ENCODE measurements around the gene TAB2. TPM values are rescaled to one million over a fixed set of nuclear protein-coding genes. Genes with fewer than 3 reads are reported as not detected.

The TAB2 gene
- total RNA-seq, 1 experiment from 2014 or later = 52.2 TPM

DNA sequence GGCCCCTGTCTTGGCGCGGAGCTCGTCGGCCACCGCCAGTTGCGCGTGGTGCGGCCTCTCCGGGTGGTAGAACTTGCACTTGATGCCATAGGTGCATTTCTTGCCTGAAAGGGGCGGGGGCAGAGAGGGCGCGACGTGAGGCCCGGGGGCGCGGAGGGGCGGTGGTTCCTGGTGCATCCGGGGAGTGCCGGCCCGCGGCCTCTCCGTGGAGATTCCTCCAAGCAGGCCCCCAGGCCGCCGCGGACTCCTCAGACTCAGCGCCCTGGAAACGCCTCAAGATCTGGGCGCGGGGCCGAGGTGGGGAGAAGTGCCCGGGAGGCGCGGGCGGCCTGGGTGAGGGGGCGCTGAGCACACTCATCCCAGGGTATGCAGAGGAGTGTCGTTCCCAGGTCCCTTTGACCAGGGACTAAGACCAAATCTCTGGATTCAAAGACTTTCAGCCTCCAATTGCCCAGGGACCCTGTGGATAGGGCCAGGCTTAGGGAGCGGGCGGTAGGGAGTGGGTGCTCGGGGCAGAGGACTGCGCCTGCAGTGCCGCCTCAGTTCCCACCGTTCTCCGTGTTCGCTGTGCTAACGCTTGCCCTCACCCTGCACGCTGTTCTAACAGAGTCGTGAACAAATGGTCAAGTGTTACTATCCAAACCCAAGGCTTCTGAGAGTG lies 134.0 kb downstream of the TAB2 start:
- Histone ChIP-seq H3K4me1 (ENCODE audit: insufficient read depth, low read length, poor library complexity, severe bottlenecking) (peaks cover 7% of the 10 kb centered on the region), H3K36me3 (ENCODE audit: insufficient read depth, low read length, poor library complexity, severe bottlenecking) (no peaks in the 10 kb centered on the region), H3K9me3 (ENCODE audit: low read depth, low read length, poor library complexity, severe bottlenecking) (no peaks in the 10 kb centered on the region), H3K27ac (ENCODE audit: low read depth, low read length, poor library complexity, severe bottlenecking) (no peak overlapping the region), H3K27me3 (replicated peaks; ENCODE audit: insufficient read depth, low read depth, low read length, poor library complexity) (peaks cover 7% of the 10 kb centered on the region), H3K4me3 (ENCODE audit: low read depth, low read length, poor library complexity, severe bottlenecking) (peak overlapping the region; percentile 38)
- intact Hi-C loops (cut with micrococcal nuclease; ENCODE audit: unreplicated experiment) = no loop called here
- TF ChIP-seq CTCF (conservative IDR thresholded peaks at IDR 0.05; ENCODE audit: low read depth, low read length) = no peak
- no peak for TF ChIP-seq EZH2 (IDR thresholded peaks at IDR 0.05; ENCODE audit: borderline replicate concordance, low read depth, low read length, poor library complexity, severe bottlenecking)
- POLR2A ChIA-PET (ENCODE audit: low non-redundant PET) = no interaction called here
- CTCF ChIA-PET = no interaction called here
- BruUV-seq (replicated peaks) = no TSS peak
- DNase-seq (ENCODE audit: low spot score) = no peak

DNA sequence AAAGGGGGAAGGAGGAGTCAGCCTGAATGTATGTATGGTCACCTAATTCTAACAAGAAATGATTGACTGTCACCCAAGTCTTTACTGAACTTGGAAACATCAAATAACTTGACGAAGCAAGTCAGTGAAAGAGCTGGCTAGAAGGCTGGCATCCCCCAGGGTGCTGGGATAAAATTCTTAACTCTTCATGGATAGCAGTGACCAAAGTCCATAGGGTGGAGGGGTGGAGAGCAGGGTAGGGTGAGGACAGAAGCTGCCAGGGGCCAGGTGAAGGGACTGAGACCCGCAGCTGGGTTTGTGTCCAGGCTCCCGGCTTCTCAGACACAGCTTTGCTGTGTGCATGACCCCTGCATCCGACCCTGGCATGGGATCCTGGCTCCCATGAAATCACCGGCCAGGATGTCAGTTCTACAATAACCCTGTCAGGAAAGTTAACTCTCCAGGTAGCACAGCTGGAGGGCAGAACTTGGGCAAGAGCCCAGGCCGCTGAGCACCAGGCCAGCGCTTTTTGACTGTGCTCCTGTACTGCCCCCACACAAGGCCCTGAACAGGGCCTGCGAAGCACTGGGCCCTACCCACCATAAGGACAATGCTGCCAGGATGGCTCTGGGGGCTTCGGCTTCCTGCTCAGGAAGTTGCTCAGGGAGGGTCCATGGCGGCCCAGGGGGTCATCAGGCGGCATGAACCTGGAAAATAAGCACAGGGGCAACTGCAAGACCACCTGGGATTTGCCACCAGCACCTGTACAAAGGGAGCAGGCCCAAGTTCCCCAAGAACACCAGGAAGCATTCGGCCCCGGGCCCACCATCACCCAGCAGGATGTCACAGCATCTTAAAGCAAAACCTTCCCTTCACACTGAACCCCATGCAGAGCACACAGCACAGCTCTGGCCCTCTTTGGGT lies 134.8 kb downstream of the TAB2 start:
- Histone ChIP-seq H3K4me1 (ENCODE audit: insufficient read depth, low read length, poor library complexity, severe bottlenecking) (peaks cover 7% of the 10 kb centered on the region), H3K4me3 (ENCODE audit: low read depth, low read length, poor library complexity, severe bottlenecking) (no peak overlapping the region), H3K27me3 (replicated peaks; ENCODE audit: insufficient read depth, low read depth, low read length, poor library complexity) (peaks cover 7% of the 10 kb centered on the region), H3K9me3 (ENCODE audit: low read depth, low read length, poor library complexity, severe bottlenecking) (no peaks in the 10 kb centered on the region), H3K27ac (ENCODE audit: low read depth, low read length, poor library complexity, severe bottlenecking) (no peak overlapping the region), H3K36me3 (ENCODE audit: insufficient read depth, low read length, poor library complexity, severe bottlenecking) (no peaks in the 10 kb centered on the region)
- BruUV-seq (replicated peaks) = no TSS peak
- intact Hi-C loops (cut with micrococcal nuclease; ENCODE audit: unreplicated experiment) = no loop called here
- TF ChIP-seq CTCF (conservative IDR thresholded peaks at IDR 0.05; ENCODE audit: low read depth, low read length) (no peak), EZH2 (IDR thresholded peaks at IDR 0.05; ENCODE audit: borderline replicate concordance, low read depth, low read length, poor library complexity, severe bottlenecking) (no peak)
- ChIA-PET CTCF (interaction anchor here (0.6 kb wide), 1 partner anchor 357 kb away, joined by 3 read pairs; no protein-coding TSS in a partner anchor), POLR2A (ENCODE audit: low non-redundant PET) (no interaction called here)
- no peak for DNase-seq (ENCODE audit: low spot score)

GRCh38 chr6:149453597-149454345 lies 136.3 kb downstream of the TAB2 start:
- DNase-seq (ENCODE audit: low spot score) = no peak
- ChIA-PET CTCF (no interaction called here), POLR2A (ENCODE audit: low non-redundant PET) (interaction anchor here (0.6 kb wide), 1 partner anchor 56 kb away, joined by 3 read pairs; no protein-coding TSS in a partner anchor)
- Histone ChIP-seq H3K4me1 (ENCODE audit: insufficient read depth, low read length, poor library complexity, severe bottlenecking) (peaks cover 7% of the 10 kb centered on the region), H3K4me3 (ENCODE audit: low read depth, low read length, poor library complexity, severe bottlenecking) (no peak overlapping the region), H3K27ac (ENCODE audit: low read depth, low read length, poor library complexity, severe bottlenecking) (no peak overlapping the region), H3K9me3 (ENCODE audit: low read depth, low read length, poor library complexity, severe bottlenecking) (no peaks in the 10 kb centered on the region), H3K27me3 (replicated peaks; ENCODE audit: insufficient read depth, low read depth, low read length, poor library complexity) (peaks cover 7% of the 10 kb centered on the region), H3K36me3 (ENCODE audit: insufficient read depth, low read length, poor library complexity, severe bottlenecking) (no peaks in the 10 kb centered on the region)
- BruUV-seq (replicated peaks) = no TSS peak
- intact Hi-C loops (cut with micrococcal nuclease; ENCODE audit: unreplicated experiment) = no loop called here
- TF ChIP-seq CTCF (conservative IDR thresholded peaks at IDR 0.05; ENCODE audit: low read depth, low read length) = no peak
- TF ChIP-seq EZH2 (IDR thresholded peaks at IDR 0.05; ENCODE audit: borderline replicate concordance, low read depth, low read length, poor library complexity, severe bottlenecking) = no peak

All from A673 (cell line).